ENCODE data around the gene SGTA.

- no peak for TF ChIP-seq NANOG (IDR thresholded peaks at IDR 0.05; ENCODE audit: borderline replicate concordance)
- no peak for TF ChIP-seq CTCF (conservative IDR thresholded peaks at IDR 0.05; ENCODE audit: low read depth in 2 of 2)
- no peak for TF ChIP-seq EZH2 (IDR thresholded peaks at IDR 0.05; ENCODE audit: low read depth, unreplicated experiment)
- no peak for TF ChIP-seq POLR2AphosphoS5 (IDR thresholded peaks at IDR 0.05; ENCODE audit: low read depth)
- TF ChIP-seq EZH2phosphoT487 (IDR thresholded peaks at IDR 0.05; ENCODE audit: unreplicated experiment), result no peak
Observed at GRCh38 chr19:2761876-2762782, 20.9 kb downstream of the SGTA start.
